ENCODE measurements around the gene SMARCAL1. TPM values are rescaled to one million over a fixed set of nuclear protein-coding genes. Genes with fewer than 3 reads are reported as not detected.

The SMARCAL1 gene
- polyA plus RNA-seq, 1 donor from 2014 or later: 7.5 TPM

- Histone ChIP-seq H3K9me3 (ENCODE audit: low read length) (no peaks in the 10 kb centered on the region), H3K4me2 (ENCODE audit: low read length) (no peak overlapping the region), H3K9ac (ENCODE audit: low read length) (no peak overlapping the region), H3F3A (ENCODE audit: insufficient read depth, low read length, poor library complexity, severe bottlenecking) (no peaks in the 10 kb centered on the region), H3K9me2 (ENCODE audit: insufficient read depth, low read length) (no peaks in the 10 kb centered on the region), H4K20me1 (ENCODE audit: insufficient read depth) (no peaks in the 10 kb centered on the region), H3K27ac (ENCODE audit: low read length) (no peak overlapping the region), H2AFZ (ENCODE audit: low read depth, low read length) (no peak overlapping the region), H3K27me3 (ENCODE audit: insufficient read depth, low read depth, low read length) (no peaks in the 10 kb centered on the region), H3K79me2 (replicated peaks; ENCODE audit: insufficient read depth, low read length) (no peaks in the 10 kb centered on the region), H3K4me3 (ENCODE audit: low read length) (no peak overlapping the region), H3K36me3 (ENCODE audit: insufficient read depth, low read length) (no peaks in the 10 kb centered on the region)
- TF ChIP-seq MXI1 (conservative IDR thresholded peaks at IDR 0.05; ENCODE audit: poor library complexity, severe bottlenecking) (no peak), EP300 (conservative IDR thresholded peaks at IDR 0.05; ENCODE audit: poor library complexity, severe bottlenecking) (no peak), RAD21 (conservative IDR thresholded peaks at IDR 0.05) (no peak), REST (IDR thresholded peaks at IDR 0.05; ENCODE audit: borderline replicate concordance) (no peak), TAF1 (IDR thresholded peaks at IDR 0.05; ENCODE audit: low read depth) (no peak), EZH2 (IDR thresholded peaks at IDR 0.05; ENCODE audit: borderline replicate concordance, insufficient read depth, low read length, poor library complexity, severe bottlenecking) (no peak), SMC3 (conservative IDR thresholded peaks at IDR 0.05; ENCODE audit: poor library complexity) (no peak), CTCF (IDR thresholded peaks at IDR 0.05; ENCODE audit: poor library complexity, severe bottlenecking) (no peak)
These were observed 17.1 kb downstream of the SMARCAL1 start for GRCh38 chr2:216429428-216429827.

- H3K9me2 ChIP-seq (ENCODE audit: insufficient read depth, low read length): no peaks in the 10 kb centered on the region
- H3K27ac ChIP-seq (ENCODE audit: low read length): no peak overlapping the region
- H3K36me3 ChIP-seq (ENCODE audit: insufficient read depth, low read length): no peaks in the 10 kb centered on the region
These were observed 18.7 kb downstream of the SMARCAL1 start for GRCh38 chr2:216430811-216431530.

More at GRCh38 chr2:216430811-216431530, 18.7 kb downstream of the SMARCAL1 start:
- H3K4me2 ChIP-seq (ENCODE audit: low read length): no peak overlapping the region
- no peaks in the 10 kb centered on the region for H3F3A ChIP-seq (ENCODE audit: insufficient read depth, low read length, poor library complexity, severe bottlenecking)
- no peak overlapping the region for H3K4me3 ChIP-seq (ENCODE audit: low read length)
- TF ChIP-seq CTCF (IDR thresholded peaks at IDR 0.05; ENCODE audit: poor library complexity, severe bottlenecking): no peak
- no peak for TF ChIP-seq REST (IDR thresholded peaks at IDR 0.05; ENCODE audit: borderline replicate concordance)
- no peak overlapping the region for H2AFZ ChIP-seq (ENCODE audit: low read depth, low read length)
- H4K20me1 ChIP-seq (ENCODE audit: insufficient read depth): no peaks in the 10 kb centered on the region
- no peaks in the 10 kb centered on the region for H3K9me3 ChIP-seq (ENCODE audit: low read length)
- H3K79me2 ChIP-seq (replicated peaks; ENCODE audit: insufficient read depth, low read length): no peaks in the 10 kb centered on the region
- H3K27me3 ChIP-seq (ENCODE audit: insufficient read depth, low read depth, low read length): no peaks in the 10 kb centered on the region
- no peak overlapping the region for H3K9ac ChIP-seq (ENCODE audit: low read length)

Measured in neural cell (in vitro differentiated cells).